ENCODE data around the gene EFCAB9. TPM values are rescaled to one million over a fixed set of nuclear protein-coding genes. Genes with fewer than 3 reads are reported as not detected.

The EFCAB9 gene
- total RNA-seq, 1 donor from 2014 or later, result not detected

GRCh38 chr5:172207511-172207910, 13.5 kb downstream of the EFCAB9 start:
- intact Hi-C loops (cut with micrococcal nuclease), result no loop called here
- Mint-ChIP-seq H3K27ac (no peak overlapping the region), H3K9me3 (no peaks in the 10 kb centered on the region), H3K36me3 (ENCODE audit: low read depth) (peaks cover 17% of the 10 kb centered on the region), H3K27me3 (ENCODE audit: low read depth) (no peaks in the 10 kb centered on the region), H3K4me3 (ENCODE audit: low read depth) (no peak overlapping the region), H3K4me1 (ENCODE audit: low read depth) (peaks cover 12% of the 10 kb centered on the region)
- DNase-seq (ENCODE audit: low spot score), result no peak

GRCh38 chr5:172209714-172210113, 15.7 kb downstream of the EFCAB9 start:
- peaks cover 23% of the 10 kb centered on the region for H3K36me3 Mint-ChIP-seq (ENCODE audit: low read depth)
- H3K4me3 Mint-ChIP-seq (ENCODE audit: low read depth), result no peak overlapping the region
- H3K27ac Mint-ChIP-seq, result no peak overlapping the region
- no peaks in the 10 kb centered on the region for H3K9me3 Mint-ChIP-seq
- H3K4me1 Mint-ChIP-seq (ENCODE audit: low read depth), result peaks cover 12% of the 10 kb centered on the region
- DNase-seq (ENCODE audit: low spot score), result no peak
- no peaks in the 10 kb centered on the region for H3K27me3 Mint-ChIP-seq (ENCODE audit: low read depth)
- intact Hi-C loops (cut with micrococcal nuclease), result no loop called here

DNA sequence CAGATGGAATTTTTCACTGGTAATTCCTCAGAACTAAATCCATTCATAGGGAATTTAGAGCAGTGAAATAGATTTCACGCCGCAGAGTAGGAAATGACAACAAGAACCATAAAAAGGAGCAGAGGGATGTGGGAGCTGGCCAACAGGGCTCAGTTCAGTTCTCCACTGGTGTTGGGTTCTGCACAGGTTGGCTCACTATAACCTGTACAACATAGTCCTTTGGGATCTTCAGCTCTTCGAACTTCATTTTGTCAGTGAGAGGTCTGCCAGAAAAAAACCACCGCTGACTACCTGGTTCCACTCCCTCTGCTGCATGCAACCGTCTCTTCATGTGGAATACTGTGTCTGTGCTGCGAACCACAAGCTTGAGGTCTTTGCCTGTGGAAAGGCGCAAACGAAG, 17.7 kb downstream of the EFCAB9 start:
- DNase-seq (ENCODE audit: low spot score), result no peak
- Mint-ChIP-seq H3K27me3 (ENCODE audit: low read depth) (no peaks in the 10 kb centered on the region), H3K4me1 (ENCODE audit: low read depth) (peaks cover 12% of the 10 kb centered on the region), H3K4me3 (ENCODE audit: low read depth) (no peak overlapping the region), H3K36me3 (ENCODE audit: low read depth) (peaks cover 30% of the 10 kb centered on the region), H3K9me3 (no peaks in the 10 kb centered on the region), H3K27ac (no peak overlapping the region)
- intact Hi-C loops (cut with micrococcal nuclease), result no loop called here

DNA sequence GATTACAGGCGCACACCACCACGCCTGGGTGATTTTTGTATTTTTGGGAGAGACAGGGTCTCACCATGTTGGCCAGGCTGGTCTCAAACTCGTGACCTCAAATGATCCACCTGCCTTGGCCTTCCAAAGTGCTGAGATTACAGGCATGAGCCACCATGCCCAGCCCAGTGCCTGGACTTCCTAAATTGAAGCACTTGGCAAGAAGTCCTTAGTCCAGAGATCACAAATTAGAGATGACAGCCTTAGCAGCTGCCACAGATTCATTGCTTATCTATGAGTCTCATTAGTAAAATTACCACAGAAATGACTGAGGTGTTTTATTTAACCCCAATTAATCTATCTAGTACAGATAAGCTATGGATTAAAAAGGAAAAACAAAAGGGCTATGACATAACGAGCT, 19.2 kb downstream of the EFCAB9 start:
- Mint-ChIP-seq H3K4me3 (ENCODE audit: low read depth) (no peak overlapping the region), H3K9me3 (peaks cover 3% of the 10 kb centered on the region), H3K4me1 (ENCODE audit: low read depth) (peaks cover 2% of the 10 kb centered on the region), H3K36me3 (ENCODE audit: low read depth) (peaks cover 37% of the 10 kb centered on the region), H3K27ac (no peak overlapping the region), H3K27me3 (ENCODE audit: low read depth) (no peaks in the 10 kb centered on the region)
- intact Hi-C loops (cut with micrococcal nuclease), result no loop called here
- DNase-seq (ENCODE audit: low spot score), result no peak

DNA sequence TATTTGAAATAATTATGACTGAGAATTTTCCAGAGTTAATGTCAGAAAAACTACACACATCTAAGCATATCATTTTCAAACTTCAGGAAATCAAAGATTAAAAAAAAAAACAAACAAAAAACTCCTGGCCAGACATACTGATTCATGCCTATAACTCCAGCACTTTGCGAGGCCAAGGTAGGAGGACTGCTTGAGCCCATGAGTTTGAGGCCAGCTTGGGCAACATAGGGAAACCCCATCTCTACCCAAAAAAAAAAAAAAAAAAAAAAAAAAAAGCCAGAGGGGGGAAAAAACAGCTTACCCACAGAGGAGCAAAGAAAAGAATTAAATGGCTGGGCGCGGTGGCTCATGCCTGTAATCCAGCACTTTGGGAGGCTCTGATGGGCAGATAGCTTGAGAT, 22.4 kb downstream of the EFCAB9 start:
- Mint-ChIP-seq H3K4me1 (ENCODE audit: low read depth) (peaks cover 2% of the 10 kb centered on the region), H3K9me3 (peaks cover 11% of the 10 kb centered on the region), H3K4me3 (ENCODE audit: low read depth) (no peak overlapping the region), H3K27me3 (ENCODE audit: low read depth) (no peaks in the 10 kb centered on the region), H3K27ac (no peak overlapping the region), H3K36me3 (ENCODE audit: low read depth) (peaks cover 47% of the 10 kb centered on the region)
- DNase-seq (ENCODE audit: low spot score), result no peak
- intact Hi-C loops (cut with micrococcal nuclease), result no loop called here

- H3K36me3 Mint-ChIP-seq (ENCODE audit: low read depth), result peaks cover 49% of the 10 kb centered on the region
- H3K27me3 Mint-ChIP-seq (ENCODE audit: low read depth), result peaks cover 13% of the 10 kb centered on the region
- H3K27ac Mint-ChIP-seq, result no peak overlapping the region
- H3K9me3 Mint-ChIP-seq, result peaks cover 15% of the 10 kb centered on the region
- no peak for DNase-seq (ENCODE audit: low spot score)
- intact Hi-C loops (cut with micrococcal nuclease), result no loop called here
- H3K4me1 Mint-ChIP-seq (ENCODE audit: low read depth), result peaks cover 15% of the 10 kb centered on the region
- no peak overlapping the region for H3K4me3 Mint-ChIP-seq (ENCODE audit: low read depth)
These were observed 25.3 kb downstream of the EFCAB9 start for GRCh38 chr5:172219296-172219695.

- peak; percentile 11 for DNase-seq (ENCODE audit: low spot score)
- H3K4me1 Mint-ChIP-seq (ENCODE audit: low read depth), result peaks cover 31% of the 10 kb centered on the region
- intact Hi-C loops (cut with micrococcal nuclease), result loop anchor here (1.0 to 2.0 kb wide), 3 partner anchors 15 to 60 kb away; partner anchors contain the start of gene STK10
- peaks cover 51% of the 10 kb centered on the region for H3K36me3 Mint-ChIP-seq (ENCODE audit: low read depth)
- H3K4me3 Mint-ChIP-seq (ENCODE audit: low read depth), result no peak overlapping the region
- H3K27ac Mint-ChIP-seq, result peak overlapping the region; percentile 71
- H3K27me3 Mint-ChIP-seq (ENCODE audit: low read depth), result peaks cover 24% of the 10 kb centered on the region
- peaks cover 6% of the 10 kb centered on the region for H3K9me3 Mint-ChIP-seq
These were observed 30.2 kb downstream of the EFCAB9 start for GRCh38 chr5:172223901-172224873.

GRCh38 chr5:172224996-172225395, 31.0 kb downstream of the EFCAB9 start:
- no peak for DNase-seq (ENCODE audit: low spot score)
- H3K27ac Mint-ChIP-seq, result no peak overlapping the region
- H3K36me3 Mint-ChIP-seq (ENCODE audit: low read depth), result peaks cover 46% of the 10 kb centered on the region
- H3K4me3 Mint-ChIP-seq (ENCODE audit: low read depth), result no peak overlapping the region
- peaks cover 34% of the 10 kb centered on the region for H3K4me1 Mint-ChIP-seq (ENCODE audit: low read depth)
- intact Hi-C loops (cut with micrococcal nuclease), result loop anchor here (1.0 to 2.0 kb wide), 3 partner anchors 14 to 59 kb away; partner anchors contain the start of gene STK10
- peaks cover 24% of the 10 kb centered on the region for H3K27me3 Mint-ChIP-seq (ENCODE audit: low read depth)
- peaks cover 3% of the 10 kb centered on the region for H3K9me3 Mint-ChIP-seq

DNA sequence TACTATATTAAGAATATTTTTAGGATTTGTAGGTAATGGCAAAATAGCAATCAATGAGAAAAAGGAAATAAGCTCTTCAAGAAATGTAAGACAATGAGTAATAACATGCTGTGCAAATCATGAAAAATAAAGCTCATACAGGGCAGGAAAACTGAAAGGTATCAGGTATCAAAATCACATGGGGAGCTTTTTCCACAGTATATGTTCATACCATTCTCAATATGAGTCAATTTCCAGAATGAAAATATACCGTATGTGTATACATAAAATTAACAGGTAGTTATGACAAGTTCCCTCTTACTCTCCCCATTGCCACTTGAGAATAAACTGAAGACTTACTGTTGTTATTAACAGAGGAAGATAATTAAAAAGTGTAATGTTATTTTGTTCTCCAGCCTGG, 35.9 kb downstream of the EFCAB9 start:
- Mint-ChIP-seq H3K27ac (no peak overlapping the region), H3K4me1 (ENCODE audit: low read depth) (peaks cover 23% of the 10 kb centered on the region), H3K36me3 (ENCODE audit: low read depth) (peaks cover 55% of the 10 kb centered on the region), H3K9me3 (no peaks in the 10 kb centered on the region), H3K4me3 (ENCODE audit: low read depth) (no peak overlapping the region), H3K27me3 (ENCODE audit: low read depth) (peaks cover 12% of the 10 kb centered on the region)
- intact Hi-C loops (cut with micrococcal nuclease), result no loop called here
- DNase-seq (ENCODE audit: low spot score), result no peak

DNA sequence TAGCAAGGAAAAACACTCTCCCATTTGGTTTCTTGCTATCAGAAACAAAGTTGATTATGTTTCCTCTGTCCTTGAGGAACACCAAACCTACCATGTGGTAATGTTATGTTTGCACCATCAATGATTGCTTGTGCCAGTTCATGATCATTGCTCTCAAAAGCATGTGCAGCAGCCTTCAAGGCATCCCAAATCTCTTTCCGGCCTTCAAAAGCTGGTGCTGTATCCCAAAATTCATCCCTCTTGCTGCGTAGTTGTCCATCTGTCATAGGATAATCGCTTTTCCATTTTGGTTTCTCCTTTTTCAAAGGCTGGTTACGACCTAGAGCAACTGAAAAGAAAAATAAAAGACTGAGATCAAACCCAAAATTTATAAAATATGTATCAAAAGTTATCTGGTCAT, 40.1 kb downstream of the EFCAB9 start:
- H3K4me1 Mint-ChIP-seq (ENCODE audit: low read depth), result peaks cover 45% of the 10 kb centered on the region
- H3K36me3 Mint-ChIP-seq (ENCODE audit: low read depth), result peaks cover 35% of the 10 kb centered on the region
- no peak overlapping the region for H3K4me3 Mint-ChIP-seq (ENCODE audit: low read depth)
- no peak overlapping the region for H3K27ac Mint-ChIP-seq
- intact Hi-C loops (cut with micrococcal nuclease), result no loop called here
- H3K9me3 Mint-ChIP-seq, result no peaks in the 10 kb centered on the region
- DNase-seq (ENCODE audit: low spot score), result no peak
- H3K27me3 Mint-ChIP-seq (ENCODE audit: low read depth), result peaks cover 6% of the 10 kb centered on the region

- peaks cover 6% of the 10 kb centered on the region for H3K27me3 Mint-ChIP-seq (ENCODE audit: low read depth)
- no peak overlapping the region for H3K27ac Mint-ChIP-seq
- no peak for DNase-seq (ENCODE audit: low spot score)
- peaks cover 29% of the 10 kb centered on the region for H3K36me3 Mint-ChIP-seq (ENCODE audit: low read depth)
- intact Hi-C loops (cut with micrococcal nuclease), result loop anchor here (5.0 kb wide), 2 partner anchors 123 to 328 kb away; no protein-coding TSS in a partner anchor
- H3K4me1 Mint-ChIP-seq (ENCODE audit: low read depth), result peaks cover 43% of the 10 kb centered on the region
- H3K9me3 Mint-ChIP-seq, result no peaks in the 10 kb centered on the region
- H3K4me3 Mint-ChIP-seq (ENCODE audit: low read depth), result no peak overlapping the region
These were observed 41.3 kb downstream of the EFCAB9 start for GRCh38 chr5:172235132-172235780.

GRCh38 chr5:172235827-172236736, 42.1 kb downstream of the EFCAB9 start:
- Mint-ChIP-seq H3K9me3 (no peaks in the 10 kb centered on the region), H3K27me3 (ENCODE audit: low read depth) (peaks cover 6% of the 10 kb centered on the region), H3K27ac (no peak overlapping the region), H3K4me3 (ENCODE audit: low read depth) (no peak overlapping the region), H3K36me3 (ENCODE audit: low read depth) (peaks cover 23% of the 10 kb centered on the region), H3K4me1 (ENCODE audit: low read depth) (peaks cover 41% of the 10 kb centered on the region)
- intact Hi-C loops (cut with micrococcal nuclease), result loop anchor here (5.0 kb wide), 2 partner anchors 124 to 329 kb away; no protein-coding TSS in a partner anchor
- no peak for DNase-seq (ENCODE audit: low spot score)
